K562 (cell line): Measurements from ENCODE around the gene RNF151. TPM values are rescaled to one million over a fixed set of nuclear protein-coding genes. Genes with fewer than 3 reads are reported as not detected.

Experiments used
- ATF1 ChIP-seq, 2 experiments: fragments of 450-650 bp in 1 of 2; IDR thresholded peaks; 2 replicates each; pipeline ENCODE4 v1.6.1; 2016; ENCODE audit warnings: missing compliant biosample characterization in 1 of 2, missing genetic modification characterization in 1 of 2
- BACH1 ChIP-seq: fragments of 200-800 bp; sonication (Bioruptor generic); IDR thresholded peaks from 2 replicates; pipeline ENCODE4 v1.6.1; 2016; ENCODE audit warnings: missing genetic modification characterization, missing compliant biosample characterization
- EGR1 ChIP-seq: fragments of 450-650 bp; conservative IDR thresholded peaks from 2 replicates; pipeline ENCODE4 v1.6.1; 2017; ENCODE audit warnings: mild to moderate bottlenecking
- FOXP1 ChIP-seq: sonication (generic); formaldehyde crosslinking; IDR thresholded peaks from 2 replicates; pipeline ENCODE4 v1.8.0; 2022; ENCODE audit warnings: mild to moderate bottlenecking, missing genetic modification reagents
- HDAC8 ChIP-seq: fragments of 450-650 bp; IDR thresholded peaks from 2 replicates; pipeline ENCODE4 v1.6.1; 2016; ENCODE audit warnings: mild to moderate bottlenecking, missing genetic modification characterization, moderate library complexity, missing compliant biosample characterization
- HOXB6 ChIP-seq: fragments of 250-450 bp; sonication (Bioruptor Pico); IDR thresholded peaks from 2 replicates; pipeline ENCODE4 v1.5.1; 2022; ENCODE audit warnings: mild to moderate bottlenecking, borderline replicate concordance
- JUN ChIP-seq, 2 experiments: sonication (generic) in 1 of 2; formaldehyde crosslinking in 1 of 2; IDR thresholded peaks; 2 replicates each; pipeline versions ENCODE4 v1.6.1 to v1.8.0; 2012 to 2022; ENCODE audit warnings: borderline replicate concordance in 2 of 2, mild to moderate bottlenecking in 2 of 2, improper control_type of control experiment in 1 of 2, low read depth in 1 of 2, low read length in 1 of 2, missing genetic modification reagents in 1 of 2
- KAT8 ChIP-seq: fragments of 450-650 bp; IDR thresholded peaks from 2 replicates; pipeline ENCODE4 v1.6.1; 2016; ENCODE audit warnings: low read depth, mild to moderate bottlenecking
- MEIS2 ChIP-seq: fragments of 450-650 bp; IDR thresholded peaks from 2 replicates; pipeline ENCODE4 v1.6.1; 2014; ENCODE audit warnings: mild to moderate bottlenecking; ENCODE audit not compliant: partially characterized antibody
- MTA3 ChIP-seq: fragments of 450-650 bp; formaldehyde crosslinking; IDR thresholded peaks from 2 replicates; pipeline ENCODE4 v1.6.1; 2017; ENCODE audit warnings: mild to moderate bottlenecking, borderline replicate concordance
- NCOA6 ChIP-seq: fragments of 450-650 bp; IDR thresholded peaks from 2 replicates; pipeline ENCODE4 v1.6.1; 2017; ENCODE audit warnings: mild to moderate bottlenecking
- RCOR1 ChIP-seq, 2 experiments: IDR thresholded peaks; 2 replicates each; pipeline ENCODE4 v1.6.1; 2012; ENCODE audit warnings: low read depth in 2 of 2, low read length in 2 of 2, borderline replicate concordance in 1 of 2, improper control_type of control experiment in 1 of 2
- RNF2 ChIP-seq: sonication (generic); IDR thresholded peaks from 2 replicates; pipeline ENCODE4 v1.6.1; 2016
- SMARCA5 ChIP-seq: fragments of 450-650 bp; IDR thresholded peaks from 2 replicates; pipeline ENCODE4 v1.6.1; 2016
- SMARCB1 ChIP-seq: IDR thresholded peaks from 2 replicates; pipeline ENCODE4 v1.6.1; 2011; ENCODE audit warnings: improper control_type of control experiment, low read depth; ENCODE audit not compliant: insufficient read length
- TEAD4 ChIP-seq, 2 experiments: sonication (generic) in 1 of 2; formaldehyde crosslinking in 1 of 2; IDR thresholded peaks; 2 replicates each; pipeline versions ENCODE4 v1.6.1 to v1.8.0; 2012 to 2022; ENCODE audit warnings: borderline replicate concordance in 1 of 2, inconsistent platforms in 1 of 2, low read length in 1 of 2, mild to moderate bottlenecking in 1 of 2, missing genetic modification reagents in 1 of 2
- ZEB2 ChIP-seq: fragments of 450-650 bp; IDR thresholded peaks from 2 replicates; pipeline ENCODE4 v1.6.1; 2016
- ZNF354B ChIP-seq: fragments of 250-450 bp; sonication (Bioruptor Pico); IDR thresholded peaks from 2 replicates; pipeline ENCODE4 v1.4.0; 2020
- ZNF707 ChIP-seq: fragments of 250-450 bp; sonication (Bioruptor Pico); conservative IDR thresholded peaks from 2 replicates; pipeline ENCODE4 v1.8.0; 2022; ENCODE audit warnings: inconsistent platforms, mild to moderate bottlenecking, moderate library complexity
- polyA plus RNA-seq, 8 experiments: library from polyadenylated mRNA; depleted of rRNA in 4 of 8; stranded (reverse) in 5 of 8; unstranded in 3 of 8; fragments of >200 nt; fragmentation: Nextera tagmentation in 2 of 8; fragmentation: Illumina TruSeq in 1 of 8; extraction: Ambion mirVana in 2 of 8; extraction: Trizol in 1 of 8; gene quantifications; 2 replicates each; pipeline versions ENCODE4 v1.2.1 to v1.2.3, GENCODE V29; 2011 to 2014; ENCODE audit warnings: inconsistent platforms in 1 of 8, missing spikeins in 1 of 8
- total RNA-seq, 7 experiments: library from RNA; depleted of rRNA in 6 of 7; stranded (reverse); fragments of >200 nt in 6 of 7; fragmentation: Illumina TruSeq in 2 of 7; extraction: Trizol in 2 of 7; gene quantifications; 2 replicates each; pipeline versions ENCODE4 v1.2.1 to v1.2.3, GENCODE V29; 2011 to 2021; ENCODE audit warnings: low replicate concordance in 1 of 7
- TF ChIP-seq, protein P1 (sequence below): sonication (generic); formaldehyde crosslinking; IDR thresholded peaks from 2 replicates; pipeline ENCODE4 v1.8.1; 2022; ENCODE audit warnings: missing genetic modification reagents
- TF ChIP-seq, protein P2 (sequence below): fragments of 200-400 bp; formaldehyde crosslinking; IDR thresholded peaks from 2 replicates; pipeline ENCODE4 v1.6.1; 2017; ENCODE audit warnings: mild to moderate bottlenecking, low read depth, low read length, moderate library complexity
- TF ChIP-seq, protein P3 (sequence below): fragments of 250-450 bp; sonication (Bioruptor Pico); IDR thresholded peaks from 2 replicates; pipeline ENCODE4 v1.4.0; 2020; ENCODE audit warnings: mild to moderate bottlenecking
- TF ChIP-seq, protein P4 (sequence below): sonication (generic); formaldehyde crosslinking; IDR thresholded peaks from 2 replicates; pipeline ENCODE4 v1.5.0; 2020; ENCODE audit warnings: missing genetic modification reagents

Gene RNF151
- total and polyA plus RNA-seq, 9 of the 15 experiments (the other 6 are each of a cell fraction or from before 2014, with no cell fraction given) = not detected

DNA sequence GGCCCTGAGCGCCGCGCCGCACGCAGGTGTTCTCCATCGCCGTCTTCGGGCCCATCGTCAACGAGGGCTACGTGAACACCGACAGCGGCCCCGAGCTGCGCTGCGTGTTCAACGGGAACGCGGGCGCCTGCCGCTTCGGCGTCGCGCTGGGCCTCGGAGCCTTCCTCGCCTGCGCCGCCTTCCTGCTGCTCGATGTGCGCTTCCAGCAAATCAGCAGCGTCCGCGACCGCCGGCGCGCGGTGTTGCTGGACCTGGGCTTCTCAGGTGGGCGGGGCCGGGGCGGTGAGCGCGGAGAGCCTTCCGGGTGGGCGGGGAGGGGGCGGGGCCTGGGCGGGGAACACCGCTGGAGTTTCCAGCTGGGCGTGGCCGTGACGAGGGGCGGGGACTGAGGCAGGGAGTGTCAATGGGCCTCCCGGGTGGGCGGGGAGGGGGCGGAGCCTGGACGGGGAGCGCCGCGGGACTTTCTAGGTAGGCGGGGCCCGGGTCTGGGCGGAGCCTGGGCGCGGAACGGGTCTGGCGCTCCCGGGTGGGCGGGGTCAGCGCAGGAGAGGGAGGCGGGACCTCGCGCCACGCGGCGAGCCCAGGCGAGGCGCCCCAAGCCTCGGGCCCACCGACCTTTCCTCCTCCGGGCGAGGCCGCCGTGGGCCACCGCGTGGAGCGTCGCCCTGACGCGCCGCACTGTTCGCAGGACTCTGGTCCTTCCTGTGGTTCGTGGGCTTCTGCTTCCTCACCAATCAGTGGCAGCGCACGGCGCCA lies 25.5 kb downstream of the RNF151 start (continued):
- TF ChIP-seq ZEB2 (no peak), KAT8 (no peak), TEAD4 (IDR thresholded peaks at IDR 0.05; ENCODE audit: low read length) (no peak), TEAD4 (CRISPR knock-in tag; IDR thresholded peaks at IDR 0.05; ENCODE audit: borderline replicate concordance) (no peak), FOXP1 (CRISPR knock-in tag) (no peak), MTA3 (peak; percentile 59), ZNF354B (CRISPR knock-in tag) (no peak), JUN (IDR thresholded peaks at IDR 0.05; ENCODE audit: borderline replicate concordance, low read depth, low read length) (peak; percentile 37; the same call in 1 of the 2 replicates), JUN (CRISPR knock-in tag; IDR thresholded peaks at IDR 0.05; ENCODE audit: borderline replicate concordance) (peak; percentile 73; the same call in 1 of the 2 replicates), NCOA6 (no peak), RCOR1 (IDR thresholded peaks at IDR 0.05; ENCODE audit: borderline replicate concordance in 1 of 2, low read depth in 2 of 2, low read length in 2 of 2) (no peak), SMARCB1 (no peak), HDAC8 (no peak), SMARCA5 (no peak), MEIS2 (no peak), BACH1 (tag) (no peak), HOXB6 (CRISPR knock-in tag) (no peak), ATF1 (CRISPR knock-in tag; IDR thresholded peaks at IDR 0.05) (no peak), ATF1 (tag; IDR thresholded peaks at IDR 0.05) (peak; percentile 41; the same call in 1 of the 2 replicates), EGR1 (0 out of 2 replicates have a peak, but pooled peaks have one; percentile 16), ZNF707 (no peak), RNF2 (peak; percentile 19; the same call in 1 of the 2 replicates)
- TF ChIP-seq, protein P1, sequence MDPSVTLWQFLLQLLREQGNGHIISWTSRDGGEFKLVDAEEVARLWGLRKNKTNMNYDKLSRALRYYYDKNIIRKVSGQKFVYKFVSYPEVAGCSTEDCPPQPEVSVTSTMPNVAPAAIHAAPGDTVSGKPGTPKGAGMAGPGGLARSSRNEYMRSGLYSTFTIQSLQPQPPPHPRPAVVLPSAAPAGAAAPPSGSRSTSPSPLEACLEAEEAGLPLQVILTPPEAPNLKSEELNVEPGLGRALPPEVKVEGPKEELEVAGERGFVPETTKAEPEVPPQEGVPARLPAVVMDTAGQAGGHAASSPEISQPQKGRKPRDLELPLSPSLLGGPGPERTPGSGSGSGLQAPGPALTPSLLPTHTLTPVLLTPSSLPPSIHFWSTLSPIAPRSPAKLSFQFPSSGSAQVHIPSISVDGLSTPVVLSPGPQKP (CRISPR knock-in tag) = no peak
- TF ChIP-seq, protein P2, sequence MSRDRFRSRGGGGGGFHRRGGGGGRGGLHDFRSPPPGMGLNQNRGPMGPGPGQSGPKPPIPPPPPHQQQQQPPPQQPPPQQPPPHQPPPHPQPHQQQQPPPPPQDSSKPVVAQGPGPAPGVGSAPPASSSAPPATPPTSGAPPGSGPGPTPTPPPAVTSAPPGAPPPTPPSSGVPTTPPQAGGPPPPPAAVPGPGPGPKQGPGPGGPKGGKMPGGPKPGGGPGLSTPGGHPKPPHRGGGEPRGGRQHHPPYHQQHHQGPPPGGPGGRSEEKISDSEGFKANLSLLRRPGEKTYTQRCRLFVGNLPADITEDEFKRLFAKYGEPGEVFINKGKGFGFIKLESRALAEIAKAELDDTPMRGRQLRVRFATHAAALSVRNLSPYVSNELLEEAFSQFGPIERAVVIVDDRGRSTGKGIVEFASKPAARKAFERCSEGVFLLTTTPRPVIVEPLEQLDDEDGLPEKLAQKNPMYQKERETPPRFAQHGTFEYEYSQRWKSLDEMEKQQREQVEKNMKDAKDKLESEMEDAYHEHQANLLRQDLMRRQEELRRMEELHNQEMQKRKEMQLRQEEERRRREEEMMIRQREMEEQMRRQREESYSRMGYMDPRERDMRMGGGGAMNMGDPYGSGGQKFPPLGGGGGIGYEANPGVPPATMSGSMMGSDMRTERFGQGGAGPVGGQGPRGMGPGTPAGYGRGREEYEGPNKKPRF = no peak
- TF ChIP-seq, protein P3, sequence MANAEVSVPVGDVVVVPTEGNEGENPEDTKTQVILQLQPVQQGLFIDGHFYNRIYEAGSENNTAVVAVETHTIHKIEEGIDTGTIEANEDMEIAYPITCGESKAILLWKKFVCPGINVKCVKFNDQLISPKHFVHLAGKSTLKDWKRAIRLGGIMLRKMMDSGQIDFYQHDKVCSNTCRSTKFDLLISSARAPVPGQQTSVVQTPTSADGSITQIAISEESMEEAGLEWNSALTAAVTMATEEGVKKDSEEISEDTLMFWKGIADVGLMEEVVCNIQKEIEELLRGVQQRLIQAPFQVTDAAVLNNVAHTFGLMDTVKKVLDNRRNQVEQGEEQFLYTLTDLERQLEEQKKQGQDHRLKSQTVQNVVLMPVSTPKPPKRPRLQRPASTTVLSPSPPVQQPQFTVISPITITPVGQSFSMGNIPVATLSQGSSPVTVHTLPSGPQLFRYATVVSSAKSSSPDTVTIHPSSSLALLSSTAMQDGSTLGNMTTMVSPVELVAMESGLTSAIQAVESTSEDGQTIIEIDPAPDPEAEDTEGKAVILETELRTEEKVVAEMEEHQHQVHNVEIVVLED (CRISPR knock-in tag) = 0 out of 2 replicates have a peak, but pooled peaks have one; percentile 47
- TF ChIP-seq, protein P4, sequence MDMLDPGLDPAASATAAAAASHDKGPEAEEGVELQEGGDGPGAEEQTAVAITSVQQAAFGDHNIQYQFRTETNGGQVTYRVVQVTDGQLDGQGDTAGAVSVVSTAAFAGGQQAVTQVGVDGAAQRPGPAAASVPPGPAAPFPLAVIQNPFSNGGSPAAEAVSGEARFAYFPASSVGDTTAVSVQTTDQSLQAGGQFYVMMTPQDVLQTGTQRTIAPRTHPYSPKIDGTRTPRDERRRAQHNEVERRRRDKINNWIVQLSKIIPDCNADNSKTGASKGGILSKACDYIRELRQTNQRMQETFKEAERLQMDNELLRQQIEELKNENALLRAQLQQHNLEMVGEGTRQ (CRISPR knock-in tag) = no peak
